CD14-positive monocyte (primary cell): Measurements from ENCODE around the gene MAGI3. TPM values are rescaled to one million over a fixed set of nuclear protein-coding genes. Genes with fewer than 3 reads are reported as not detected.

Experiments used
- DNase-seq, 3 donors: peaks; one replicate each; pipeline ENCODE4 v3.0.0-alpha.2; 2011 to 2022
- H2AFZ ChIP-seq: 2 replicates; pipeline ENCODE4 v1.6.0; 2012; ENCODE audit warnings: mild to moderate bottlenecking, low read depth, low read length, inconsistent platforms; ENCODE audit not compliant: insufficient read depth, poor library complexity, severe bottlenecking
- H3K27ac ChIP-seq, 2 donors: 1 replicate in 1 of 2; 2 replicates in 1 of 2; pipeline ENCODE4 v1.5.1; 2012 to 2013; ENCODE audit warnings: low read length in 2 of 2, control low read depth in 1 of 2, inconsistent platforms in 1 of 2, low read depth in 1 of 2, mild to moderate bottlenecking in 1 of 2
- H3K27me3 ChIP-seq, 2 donors: one replicate each; pipeline versions ENCODE4 v1.6.0 to v1.6.1; 2011 to 2013; ENCODE audit warnings: low read length in 2 of 2; ENCODE audit not compliant: control insufficient read depth in 2 of 2, insufficient read depth in 2 of 2
- H3K36me3 ChIP-seq, 2 donors: replicated peaks in 1 of 2; 1 replicate in 1 of 2; 2 replicates in 1 of 2; pipeline versions ENCODE4 v1.5.1 to v1.6.1; 2012 to 2013; ENCODE audit warnings: low read length in 2 of 2, control low read depth in 1 of 2, inconsistent platforms in 1 of 2, mild to moderate bottlenecking in 1 of 2; ENCODE audit not compliant: insufficient read depth in 2 of 2, control insufficient read depth in 1 of 2
- H3K4me1 ChIP-seq, 2 donors: 1 replicate in 1 of 2; 2 replicates in 1 of 2; pipeline versions ENCODE4 v1.5.1 to v1.6.1; 2012 to 2013; ENCODE audit warnings: low read length in 2 of 2, control low read depth in 1 of 2, inconsistent platforms in 1 of 2, mild to moderate bottlenecking in 1 of 2, moderate library complexity in 1 of 2; ENCODE audit not compliant: insufficient read depth in 2 of 2, control insufficient read depth in 1 of 2
- H3K4me2 ChIP-seq: replicated peaks from 2 replicates; pipeline ENCODE3; 2012; ENCODE audit warnings: low read length, moderate library complexity, mild to moderate bottlenecking; ENCODE audit not compliant: poor library complexity, severe bottlenecking; ENCODE audit errors: extremely low read depth
- H3K4me3 ChIP-seq, 3 experiments: fragments of 200-600 bp in 1 of 3; sonication (generic) in 1 of 3; replicated peaks in 1 of 3; 1 replicate in 2 of 3; 2 replicates in 1 of 3; pipeline ENCODE4 v1.5.1; 2011 to 2013; ENCODE audit warnings: low read length in 3 of 3, mild to moderate bottlenecking in 3 of 3, control low read depth in 2 of 3, low read depth in 2 of 3, inconsistent platforms in 1 of 3, moderate library complexity in 1 of 3
- H3K79me2 ChIP-seq: 2 replicates; pipeline ENCODE4 v1.6.0; 2012; ENCODE audit warnings: mild to moderate bottlenecking, control low read depth, inconsistent platforms, low read length, moderate library complexity; ENCODE audit not compliant: insufficient read depth
- H3K9ac ChIP-seq: 2 replicates; pipeline ENCODE4 v1.6.0; 2017; ENCODE audit warnings: low read length, mild to moderate bottlenecking; ENCODE audit not compliant: insufficient read depth, poor library complexity, severe bottlenecking
- H3K9me3 ChIP-seq, 2 donors: replicated peaks in 1 of 2; 1 replicate in 1 of 2; 2 replicates in 1 of 2; pipeline versions ENCODE4 v1.5.1 to v1.6.1; 2012 to 2013; ENCODE audit warnings: low read length in 2 of 2, control low read depth in 1 of 2; ENCODE audit not compliant: control insufficient read depth in 1 of 2, insufficient read depth in 1 of 2
- H4K20me1 ChIP-seq: 2 replicates; pipeline ENCODE4 v1.6.0; 2012; ENCODE audit warnings: mild to moderate bottlenecking, low read length, control low read depth, moderate library complexity; ENCODE audit not compliant: insufficient read depth
- H3K27ac Mint-ChIP-seq, 7 donors: one replicate each; pipeline ENCODE4 v1.8.0; 2020; ENCODE audit warnings: mild to moderate bottlenecking in 7 of 7, mixed read lengths in 7 of 7, moderate library complexity in 6 of 7, inconsistent platforms in 2 of 7
- H3K27me3 Mint-ChIP-seq, 3 donors: one replicate each; pipeline ENCODE4 v1.8.0; 2021 to 2022; ENCODE audit warnings: low read depth in 3 of 3, mild to moderate bottlenecking in 3 of 3, mixed read lengths in 3 of 3, moderate library complexity in 3 of 3, inconsistent platforms in 1 of 3
- H3K36me3 Mint-ChIP-seq, 2 donors: one replicate each; pipeline ENCODE4 v1.8.0; 2020; ENCODE audit warnings: mixed read lengths in 2 of 2, inconsistent platforms in 1 of 2, mild to moderate bottlenecking in 1 of 2
- H3K4me1 Mint-ChIP-seq: one replicate; pipeline ENCODE4 v1.8.0; 2020; ENCODE audit warnings: mild to moderate bottlenecking, mixed read lengths
- H3K4me3 Mint-ChIP-seq, 2 donors: one replicate each; pipeline ENCODE4 v1.8.0; 2020; ENCODE audit warnings: mild to moderate bottlenecking in 2 of 2, mixed read lengths in 2 of 2, moderate library complexity in 1 of 2
- H3K9me3 Mint-ChIP-seq, 7 donors: one replicate each; pipeline ENCODE4 v1.8.0; 2020 to 2022; ENCODE audit warnings: mixed read lengths in 7 of 7, mild to moderate bottlenecking in 6 of 7, moderate library complexity in 6 of 7, inconsistent platforms in 2 of 7
- WGBS: methylation state at CpG from one replicate; pipeline ENCODE4 v1.1.5; 2013; ENCODE audit warnings: missing lambda C conversion rate; ENCODE audit not compliant: insufficient coverage; 5-methylcytosine and 5-hydroxymethylcytosine counted together
- intact Hi-C, 2 donors: fragments of 100-400 bp; cut with micrococcal nuclease; formaldehyde crosslinking; loops; one replicate each; pipeline versions ENCODE4 v1.15.0 to v1.15.1; 2023
- polyA plus RNA-seq, 3 donors: library from polyadenylated mRNA; depleted of rRNA in 1 of 3; unstranded in 2 of 3; stranded (reverse) in 1 of 3; fragments of 300-500 nt in 2 of 3; fragments of >200 nt in 1 of 3; fragmentation: Illumina TruSeq in 2 of 3; gene quantifications; 1 replicate in 2 of 3; 2 replicates in 1 of 3; pipeline ENCODE4 v1.2.3, GENCODE V29; 2012 to 2021
- TF ChIP-seq, protein P1 (sequence below): fragments of 200-600 bp; IDR thresholded peaks from one replicate; pipeline ENCODE4 v1.8.0; 2022; ENCODE audit warnings: antibody characterized with exemption, mild to moderate bottlenecking

The MAGI3 gene
- polyA plus RNA-seq, 3 donors = 0.36 to 0.58 (median 0.43) TPM

DNA sequence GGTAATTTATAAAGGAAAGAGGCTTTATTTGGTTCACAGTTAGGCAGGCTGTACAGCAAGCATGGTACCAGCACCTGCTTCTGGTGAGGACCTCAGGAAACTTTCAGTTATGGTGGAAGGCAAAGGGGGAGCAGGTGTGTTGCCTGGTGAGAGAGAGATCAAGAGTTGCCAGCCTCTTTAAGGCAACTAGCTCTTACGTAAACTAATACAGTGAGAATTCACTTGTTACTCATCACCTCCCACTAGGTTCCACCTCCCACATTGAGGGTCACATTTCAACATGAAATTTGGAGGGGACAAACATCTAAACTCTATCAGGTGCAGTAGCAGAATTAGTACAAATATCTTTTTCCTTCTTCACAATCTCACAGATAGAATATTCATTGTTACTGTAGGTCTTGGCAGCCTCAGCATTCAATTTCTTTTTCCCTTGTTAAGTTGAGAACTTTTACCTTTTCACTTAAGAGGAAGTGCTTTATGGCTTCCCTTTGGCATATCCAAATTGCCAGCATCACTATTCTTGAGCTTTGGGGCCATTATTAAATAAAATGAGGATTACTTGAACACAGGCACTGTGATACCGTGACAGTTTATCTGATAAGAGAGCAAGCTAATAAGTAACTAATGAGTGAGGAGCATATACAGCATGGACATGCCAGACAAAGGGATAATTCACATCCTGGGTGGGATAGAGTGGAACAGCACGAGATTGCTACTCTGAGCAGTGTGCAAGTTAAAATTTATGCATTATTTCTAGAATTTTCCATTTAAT, 48.4 kb downstream of the MAGI3 start:
- H3K27ac Mint-ChIP-seq = no peak overlapping the region
- Histone ChIP-seq H3K4me2 (no peak overlapping the region), H3K4me3 (no peak overlapping the region), H3K36me3 (no peaks in the 10 kb centered on the region), H3K4me1 (no peaks in the 10 kb centered on the region), H3K9ac (no peak overlapping the region), H4K20me1 (no peaks in the 10 kb centered on the region), H3K79me2 (no peaks in the 10 kb centered on the region), H3K9me3 (no peaks in the 10 kb centered on the region), H3K27me3 (no peaks in the 10 kb centered on the region), H2AFZ (no peak overlapping the region), H3K27ac (no peak overlapping the region)
- no peaks in the 10 kb centered on the region for H3K4me1 Mint-ChIP-seq
- peaks cover 0 to 3% (median 0%) of the 10 kb centered on the region in 7 donors for H3K9me3 Mint-ChIP-seq
- 100% methylated on average over 1 of the region's 3 CpGs for WGBS
- no peaks in the 10 kb centered on the region for H3K36me3 Mint-ChIP-seq
- H3K4me3 Mint-ChIP-seq = no peak overlapping the region
- TF ChIP-seq, protein P1, sequence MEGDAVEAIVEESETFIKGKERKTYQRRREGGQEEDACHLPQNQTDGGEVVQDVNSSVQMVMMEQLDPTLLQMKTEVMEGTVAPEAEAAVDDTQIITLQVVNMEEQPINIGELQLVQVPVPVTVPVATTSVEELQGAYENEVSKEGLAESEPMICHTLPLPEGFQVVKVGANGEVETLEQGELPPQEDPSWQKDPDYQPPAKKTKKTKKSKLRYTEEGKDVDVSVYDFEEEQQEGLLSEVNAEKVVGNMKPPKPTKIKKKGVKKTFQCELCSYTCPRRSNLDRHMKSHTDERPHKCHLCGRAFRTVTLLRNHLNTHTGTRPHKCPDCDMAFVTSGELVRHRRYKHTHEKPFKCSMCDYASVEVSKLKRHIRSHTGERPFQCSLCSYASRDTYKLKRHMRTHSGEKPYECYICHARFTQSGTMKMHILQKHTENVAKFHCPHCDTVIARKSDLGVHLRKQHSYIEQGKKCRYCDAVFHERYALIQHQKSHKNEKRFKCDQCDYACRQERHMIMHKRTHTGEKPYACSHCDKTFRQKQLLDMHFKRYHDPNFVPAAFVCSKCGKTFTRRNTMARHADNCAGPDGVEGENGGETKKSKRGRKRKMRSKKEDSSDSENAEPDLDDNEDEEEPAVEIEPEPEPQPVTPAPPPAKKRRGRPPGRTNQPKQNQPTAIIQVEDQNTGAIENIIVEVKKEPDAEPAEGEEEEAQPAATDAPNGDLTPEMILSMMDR = no peak
- H3K27me3 Mint-ChIP-seq = peaks cover 1 to 3% (median 1%) of the 10 kb centered on the region in 3 donors
- intact Hi-C loops = no loop called here
- DNase-seq = no peak

DNA sequence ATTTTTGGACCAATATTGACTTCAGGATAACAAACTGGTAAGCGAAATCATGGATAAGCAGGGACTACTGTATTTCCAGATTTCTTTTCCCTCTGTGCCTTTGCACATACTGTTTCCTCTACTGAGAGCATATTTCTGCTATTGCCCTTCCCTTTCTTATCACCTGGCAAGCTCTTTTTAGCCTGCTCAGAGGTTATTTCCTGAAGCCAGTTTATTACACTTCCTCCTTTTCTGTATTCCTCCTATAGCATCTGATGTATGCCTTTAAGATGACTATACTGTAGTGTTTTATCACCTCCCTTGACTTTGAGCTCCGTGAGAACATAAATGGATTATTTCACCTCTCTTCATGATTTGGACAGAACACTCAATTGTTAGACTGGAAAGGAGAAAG, 49.0 kb downstream of the MAGI3 start:
- DNase-seq = no peak
- Histone ChIP-seq H3K4me2 (no peak overlapping the region), H3K4me3 (no peak overlapping the region), H3K27ac (no peak overlapping the region), H4K20me1 (no peaks in the 10 kb centered on the region), H3K79me2 (no peaks in the 10 kb centered on the region), H2AFZ (no peak overlapping the region), H3K9me3 (peaks cover 5% of the 10 kb centered on the region in 2 donors), H3K9ac (no peak overlapping the region), H3K36me3 (no peaks in the 10 kb centered on the region), H3K27me3 (no peaks in the 10 kb centered on the region), H3K4me1 (no peaks in the 10 kb centered on the region)
- intact Hi-C loops = no loop called here
- H3K4me3 Mint-ChIP-seq = no peak overlapping the region
- no peaks in the 10 kb centered on the region for H3K36me3 Mint-ChIP-seq
- TF ChIP-seq, protein P1 = no peak
- peaks cover 0 to 8% (median 5%) of the 10 kb centered on the region in 7 donors for H3K9me3 Mint-ChIP-seq
- H3K27ac Mint-ChIP-seq = no peak overlapping the region
- H3K4me1 Mint-ChIP-seq = no peaks in the 10 kb centered on the region
- WGBS = 83% methylated on average over 1 of the region's 2 CpGs
- H3K27me3 Mint-ChIP-seq = peaks cover 0 to 3% (median 1%) of the 10 kb centered on the region in 3 donors
